K562 (cell line): ENCODE data around the gene ABAT. TPM values are rescaled to one million over a fixed set of nuclear protein-coding genes. Genes with fewer than 3 reads are reported as not detected.

Source experiments
- ATAC-seq: fragments of 200-7000 bp; cut with Tn5 transposase; 3 replicates; pipeline ENCODE4 v1.9.1; 2020; ENCODE audit warnings: moderate library complexity
- BruUV-seq: library from RNA; stranded (reverse); fragments of 400-500 nt; replicated peaks from 2 replicates; lab custom pipeline; 2021; lab: Mats Ljungman, UMichigan
- CTCF ChIA-PET: fragments of 300-600 bp; formaldehyde crosslinking; extraction: SDS; loops from one replicate; lab custom pipeline; 2021; ENCODE audit warnings: low intra/inter-chr PET ratio; lab: Yijun Ruan, JAX
- POLR2A ChIA-PET: fragments of 300-600, 350-650 bp; sonication (Branson Sonifier 250); formaldehyde crosslinking; extraction: SDS; loops from one replicate; lab custom pipeline; 2021; ENCODE audit warnings: antibody characterized with exemption, inconsistent platforms; lab: Yijun Ruan, JAX
- DNase-seq, 4 experiments: peaks; one replicate each; pipeline versions ENCODE4 v3.0.0 to v3.0.0-alpha.2; 2011 to 2018; ENCODE audit warnings: low spot score in 3 of 4, mixed read lengths in 3 of 4; ENCODE audit errors: extremely low read depth in 1 of 4
- FAIRE-seq: peaks from 2 replicates; lab custom pipeline; 2011; peaks lifted over from hg19 to GRCh38; lab: Jason Lieb, UNC
- H2AFZ ChIP-seq: 2 replicates; pipeline ENCODE4 v1.6.0; 2011; ENCODE audit warnings: low read depth, low read length, control low read depth, inconsistent platforms
- H3K27ac ChIP-seq: fragments of 200-600 bp; 3 replicates; pipeline ENCODE4 v1.8.0; 2011; ENCODE audit warnings: low read depth, mild to moderate bottlenecking, control low read depth, inconsistent platforms, low read length, moderate library complexity, mixed read lengths; ENCODE audit errors: extremely low read depth
- H3K27me3 ChIP-seq, 2 experiments: fragments of 300-600 bp in 1 of 2; 2 replicates in 1 of 2; 3 replicates in 1 of 2; pipeline versions ENCODE4 v1.6.0 to v1.8.0; 2011; ENCODE audit warnings: inconsistent platforms in 2 of 2, low read length in 2 of 2, mild to moderate bottlenecking in 1 of 2, mixed read lengths in 1 of 2, moderate library complexity in 1 of 2; ENCODE audit not compliant: control insufficient read depth in 2 of 2, insufficient read depth in 2 of 2
- H3K36me3 ChIP-seq: fragments of 300-600 bp; 3 replicates; pipeline ENCODE4 v1.8.0; 2011; ENCODE audit warnings: mild to moderate bottlenecking, low read length, inconsistent platforms; ENCODE audit not compliant: control insufficient read depth, insufficient read depth
- H3K4me1 ChIP-seq, 2 experiments: fragments of 200-600 bp in 1 of 2; replicated peaks in 1 of 2; 2 replicates in 1 of 2; 3 replicates in 1 of 2; pipeline versions ENCODE4 v1.5.1 to v1.8.0; 2011; ENCODE audit warnings: inconsistent platforms in 2 of 2, low read length in 2 of 2, mild to moderate bottlenecking in 1 of 2, mixed read lengths in 1 of 2, moderate library complexity in 1 of 2; ENCODE audit not compliant: control insufficient read depth in 2 of 2, insufficient read depth in 2 of 2
- H3K4me2 ChIP-seq: 2 replicates; pipeline ENCODE4 v1.6.1; 2011; ENCODE audit warnings: low read length, control low read depth, inconsistent platforms, mixed read lengths; ENCODE audit not compliant: insufficient read depth
- H3K4me3 ChIP-seq: fragments of 200-600 bp; sonication (generic), shearing (Covaris generic); 2 replicates; pipeline ENCODE4 v1.5.1; 2016; ENCODE audit warnings: control low read depth, inconsistent platforms
- H3K79me2 ChIP-seq: fragments of 200-600 bp; 3 replicates; pipeline ENCODE4 v1.8.0; 2011; ENCODE audit warnings: low read length, inconsistent platforms; ENCODE audit not compliant: control insufficient read depth, insufficient read depth
- H3K9ac ChIP-seq, 2 experiments: 2 replicates each; pipeline versions ENCODE4 v1.6.0 to v1.6.1; 2011; ENCODE audit warnings: low read depth in 2 of 2, low read length in 2 of 2, control low read depth in 1 of 2, inconsistent platforms in 1 of 2, mild to moderate bottlenecking in 1 of 2, mixed read lengths in 1 of 2; ENCODE audit not compliant: insufficient read depth in 1 of 2
- H3K9me1 ChIP-seq: one replicate; pipeline ENCODE4 v1.6.0; 2011; ENCODE audit warnings: inconsistent platforms, mild to moderate bottlenecking, low read length, moderate library complexity; ENCODE audit not compliant: control insufficient read depth, insufficient read depth
- H3K9me3 ChIP-seq: replicated peaks from 2 replicates; pipeline ENCODE4 v1.5.1; 2011; ENCODE audit warnings: low read depth, low read length, inconsistent platforms; ENCODE audit not compliant: control insufficient read depth, insufficient read depth
- H4K20me1 ChIP-seq: replicated peaks from 2 replicates; pipeline ENCODE4 v1.6.1; 2011; ENCODE audit warnings: low read length, inconsistent platforms, mixed read lengths; ENCODE audit not compliant: control insufficient read depth, insufficient read depth
- BCOR ChIP-seq: fragments of 450-650 bp; IDR thresholded peaks from 2 replicates; pipeline ENCODE4 v1.6.1; 2016
- DEAF1 ChIP-seq: fragments of 450-650 bp; formaldehyde crosslinking; IDR thresholded peaks from 2 replicates; pipeline ENCODE4 v1.4.0; 2020; ENCODE audit warnings: mild to moderate bottlenecking, moderate library complexity
- HEY1 ChIP-seq: fragments of 250-450 bp; sonication (Bioruptor Pico); IDR thresholded peaks from 2 replicates; pipeline ENCODE4 v1.5.0; 2020; ENCODE audit warnings: mild to moderate bottlenecking, moderate library complexity, borderline replicate concordance
- KDM1A ChIP-seq, 2 experiments: fragments of 450-650 bp; IDR thresholded peaks; 2 replicates each; pipeline ENCODE4 v1.6.1; 2016; ENCODE audit warnings: mild to moderate bottlenecking in 2 of 2
- LEF1 ChIP-seq: fragments of 450-650 bp; IDR thresholded peaks from 2 replicates; pipeline ENCODE4 v1.6.1; 2016; ENCODE audit warnings: mild to moderate bottlenecking
- NFATC3 ChIP-seq: fragments of 450-650 bp; IDR thresholded peaks from 2 replicates; pipeline ENCODE4 v1.6.1; 2017; ENCODE audit warnings: mild to moderate bottlenecking
- NUFIP1 ChIP-seq: fragments of 450-650 bp; IDR thresholded peaks from 2 replicates; pipeline ENCODE4 v1.6.1; 2018; ENCODE audit not compliant: partially characterized antibody
- RBM17 ChIP-seq: fragments of 200-400 bp; formaldehyde crosslinking; IDR thresholded peaks from 2 replicates; pipeline ENCODE4 v1.6.1; 2017; ENCODE audit warnings: low read depth, mild to moderate bottlenecking, low read length, borderline replicate concordance
- RBM25 ChIP-seq: fragments of 200-400 bp; formaldehyde crosslinking; IDR thresholded peaks from 2 replicates; pipeline ENCODE4 v1.6.1; 2018; ENCODE audit warnings: low read length, low read depth, moderate library complexity; ENCODE audit not compliant: severe bottlenecking
- SIN3B ChIP-seq: fragments of 450-650 bp; IDR thresholded peaks from 2 replicates; pipeline ENCODE4 v1.6.1; 2017; ENCODE audit warnings: low read depth, mild to moderate bottlenecking, moderate library complexity
- SMAD3 ChIP-seq: fragments of 450-650 bp; formaldehyde crosslinking; conservative IDR thresholded peaks from 2 replicates; pipeline ENCODE4 v1.4.0; 2020; ENCODE audit warnings: mild to moderate bottlenecking
- ZFP30 ChIP-seq: fragments of 250-450 bp; sonication (Bioruptor Pico); IDR thresholded peaks from 2 replicates; pipeline ENCODE4 v1.8.0; 2022; ENCODE audit warnings: moderate library complexity, mild to moderate bottlenecking, inconsistent platforms, borderline replicate concordance
- ZFP36 ChIP-seq: fragments of 150-350 bp; IDR thresholded peaks from 2 replicates; pipeline ENCODE4 v1.6.1; 2018; ENCODE audit warnings: low read length, low read depth; ENCODE audit not compliant: partially characterized antibody
- ZNF253 ChIP-seq: fragments of 250-450 bp; sonication (Bioruptor Pico); conservative IDR thresholded peaks from 2 replicates; pipeline ENCODE4 v1.6.1; 2021; ENCODE audit warnings: mild to moderate bottlenecking
- ZNF764 ChIP-seq: fragments of 250-450 bp; sonication (Bioruptor Pico); IDR thresholded peaks from 2 replicates; pipeline ENCODE4 v1.4.0; 2020; ENCODE audit warnings: low read depth, mild to moderate bottlenecking, moderate library complexity
- WGBS: fragments of 100-300 bp; shearing (Covaris generic); methylation state at CpG from one replicate; pipeline ENCODE4 v1.1.6; 2016; ENCODE audit warnings: low coverage, mixed read lengths; ENCODE audit not compliant: insufficient coverage; ENCODE audit errors: missing lambda C conversion rate; 5-methylcytosine and 5-hydroxymethylcytosine counted together
- in situ Hi-C: fragments of 300-500 bp; cut with MboI; formaldehyde crosslinking; loops from 4 replicates; pipeline ENCODE4 v1.15.0; 2018; ENCODE audit warnings: inconsistent platforms, mixed read lengths
- intact Hi-C: fragments of 100-400 bp; cut with micrococcal nuclease; formaldehyde crosslinking; loops from 2 replicates; pipeline ENCODE4 v1.14.2; 2022
- polyA plus RNA-seq, 8 experiments: library from polyadenylated mRNA; depleted of rRNA in 4 of 8; stranded (reverse) in 5 of 8; unstranded in 3 of 8; fragments of >200 nt; fragmentation: Nextera tagmentation in 2 of 8; fragmentation: Illumina TruSeq in 1 of 8; extraction: Ambion mirVana in 2 of 8; extraction: Trizol in 1 of 8; gene quantifications; 2 replicates each; pipeline versions ENCODE4 v1.2.1 to v1.2.3, GENCODE V29; 2011 to 2014; ENCODE audit warnings: inconsistent platforms in 1 of 8, missing spikeins in 1 of 8
- total RNA-seq, 7 experiments: library from RNA; depleted of rRNA in 6 of 7; stranded (reverse); fragments of >200 nt in 6 of 7; fragmentation: Illumina TruSeq in 2 of 7; extraction: Trizol in 2 of 7; gene quantifications; 2 replicates each; pipeline versions ENCODE4 v1.2.1 to v1.2.3, GENCODE V29; 2011 to 2021; ENCODE audit warnings: low replicate concordance in 1 of 7
- TF ChIP-seq, protein P1 (sequence below): IDR thresholded peaks from 2 replicates; pipeline ENCODE4 v1.6.1; 2011; ENCODE audit not compliant: insufficient read length; ENCODE audit errors: extremely low read depth

Gene ABAT
- total and polyA plus RNA-seq, 9 of the 15 experiments (the other 6 are each of a cell fraction or from before 2014, with no cell fraction given) = 0.01 to 0.49 (median 0.10) TPM

GRCh38 chr16:8758022-8758421 lies 83.6 kb downstream of the ABAT start:
- POLR2A ChIA-PET = no interaction called here
- H3K4me1 ChIP-seq = no peaks in the 10 kb centered on the region
- in situ Hi-C loops = no loop called here
- H3K27ac ChIP-seq = no peak overlapping the region
- DNase-seq = no peak
- FAIRE-seq = no peak
- no TSS peak for BruUV-seq
- 0 out of 2 replicates have a peak, but pooled peaks cover 3% of the 10 kb centered on the region for H4K20me1 ChIP-seq
- no peaks in the 10 kb centered on the region for H3K9me3 ChIP-seq
- H3K4me3 ChIP-seq = no peak overlapping the region
- H3K9ac ChIP-seq = no peak overlapping the region
- intact Hi-C loops = no loop called here
- CTCF ChIA-PET = no interaction called here
- ATAC-seq = no peak
- H3K79me2 ChIP-seq = no peaks in the 10 kb centered on the region
- no peak for TF ChIP-seq ZNF253 (CRISPR knock-in tag)
- TF ChIP-seq, protein P1, sequence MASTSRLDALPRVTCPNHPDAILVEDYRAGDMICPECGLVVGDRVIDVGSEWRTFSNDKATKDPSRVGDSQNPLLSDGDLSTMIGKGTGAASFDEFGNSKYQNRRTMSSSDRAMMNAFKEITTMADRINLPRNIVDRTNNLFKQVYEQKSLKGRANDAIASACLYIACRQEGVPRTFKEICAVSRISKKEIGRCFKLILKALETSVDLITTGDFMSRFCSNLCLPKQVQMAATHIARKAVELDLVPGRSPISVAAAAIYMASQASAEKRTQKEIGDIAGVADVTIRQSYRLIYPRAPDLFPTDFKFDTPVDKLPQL = no peak
- no peak for TF ChIP-seq LEF1
- no peak for TF ChIP-seq NUFIP1
- 0 out of 2 replicates have a peak, but pooled peaks have one; percentile 52 for TF ChIP-seq BCOR
- TF ChIP-seq HEY1 (CRISPR knock-in tag) = no peak
- TF ChIP-seq ZFP36 = peak; percentile 21
- TF ChIP-seq ZFP30 (CRISPR knock-in tag) = no peak
- no peak for TF ChIP-seq NFATC3
- no peak for TF ChIP-seq ZNF764 (CRISPR knock-in tag)
- TF ChIP-seq DEAF1 (CRISPR knock-in tag) = no peak
- peak in 1 of 2 experiments; percentile 27; a peak in 1 of 4 replicates for TF ChIP-seq KDM1A (IDR thresholded peaks at IDR 0.05)
- TF ChIP-seq RBM17 = no peak
- TF ChIP-seq SMAD3 (CRISPR knock-in tag) = no peak
- peak; percentile 69 for TF ChIP-seq RBM25
- no peak for TF ChIP-seq SIN3B
- TF ChIP-seq, all 486 proteins: peak for 4
- Histone ChIP-seq H2AFZ (no peak overlapping the region), H3K27me3 (peaks cover 17 to 57% of the 10 kb centered on the region in 2 experiments), H3K36me3 (no peaks in the 10 kb centered on the region), H3K9me1 (no peaks in the 10 kb centered on the region), H3K4me2 (no peak overlapping the region)
- WGBS = 0% methylated on average over 6 of the region's 6 CpGs
